Mesothelial cell of epicardium (in vitro differentiated cells): ENCODE measurements around the gene HES4. TPM values are rescaled to one million over a fixed set of nuclear protein-coding genes. Genes with fewer than 3 reads are reported as not detected.

Experiments
- DNase-seq, 2 experiments: peaks; one replicate each; pipeline ENCODE4 v3.0.0; 2021; ENCODE audit warnings: low spot score in 2 of 2; ENCODE audit not compliant: unreplicated experiment in 2 of 2
- H3K27ac Mint-ChIP-seq: 2 replicates; pipeline ENCODE4 v1.8.0; 2021; ENCODE audit warnings: mixed read lengths
- H3K27me3 Mint-ChIP-seq: 2 replicates; pipeline ENCODE4 v1.8.0; 2021; ENCODE audit warnings: low read depth, mixed read lengths
- H3K36me3 Mint-ChIP-seq: 2 replicates; pipeline ENCODE4 v1.8.0; 2021; ENCODE audit warnings: mixed read lengths
- H3K4me1 Mint-ChIP-seq: 2 replicates; pipeline ENCODE4 v1.8.0; 2021; ENCODE audit warnings: mixed read lengths
- H3K4me3 Mint-ChIP-seq: 2 replicates; pipeline ENCODE4 v1.8.0; 2021; ENCODE audit warnings: mild to moderate bottlenecking, moderate library complexity, mixed read lengths
- H3K9me3 Mint-ChIP-seq: 2 replicates; pipeline ENCODE4 v1.8.0; 2021; ENCODE audit warnings: mixed read lengths
- CTCF ChIP-seq: fragments of 200-600 bp; sonication (generic); IDR thresholded peaks from one replicate; pipeline ENCODE4 v1.5.0; 2021; ENCODE audit warnings: antibody characterized with exemption; ENCODE audit not compliant: unreplicated experiment
- total RNA-seq: library from RNA; stranded (reverse); gene quantifications from 3 replicates; pipeline ENCODE4 v1.2.1, GENCODE V29; 2021

HES4 gene
- total RNA-seq, 1 donor from 2014 or later, result 92.0 TPM

- no peak for DNase-seq
- Mint-ChIP-seq H3K36me3 (peaks cover 45% of the 10 kb centered on the region), H3K4me3 (no peak overlapping the region), H3K4me1 (peaks cover 11% of the 10 kb centered on the region), H3K27ac (no peak overlapping the region), H3K27me3 (no peaks in the 10 kb centered on the region), H3K9me3 (no peaks in the 10 kb centered on the region)
- TF ChIP-seq CTCF, result no peak
Measured at GRCh38 chr1:953524-954320, 46.2 kb downstream of the HES4 start.

DNA sequence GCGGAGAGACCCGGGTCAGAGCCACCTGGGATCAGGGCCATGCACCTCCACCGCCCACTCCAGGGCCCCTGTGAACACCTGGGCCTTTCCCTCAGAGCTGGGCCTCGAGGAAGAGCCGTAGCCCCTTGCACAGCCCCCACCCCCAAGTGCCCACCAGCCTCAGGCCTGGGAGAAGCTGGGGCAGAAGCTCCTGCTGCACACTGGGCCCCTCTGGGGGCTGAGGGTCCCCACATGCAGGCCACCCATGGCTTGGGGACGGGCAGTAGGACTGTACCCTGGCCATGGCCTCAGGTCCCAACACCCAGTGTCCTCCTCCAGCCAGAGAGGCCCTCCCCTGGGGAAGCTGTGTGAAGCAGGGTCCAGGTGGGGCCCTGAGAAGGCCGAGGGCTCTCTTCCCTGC is 47.3 kb downstream of the HES4 start:
- Mint-ChIP-seq H3K27me3 (no peaks in the 10 kb centered on the region), H3K4me1 (peaks cover 3% of the 10 kb centered on the region), H3K9me3 (no peaks in the 10 kb centered on the region), H3K4me3 (no peak overlapping the region), H3K36me3 (peaks cover 49% of the 10 kb centered on the region), H3K27ac (no peak overlapping the region)
- no peak for DNase-seq
- TF ChIP-seq CTCF, result no peak

- H3K27me3 Mint-ChIP-seq, result no peaks in the 10 kb centered on the region
- no peak for DNase-seq
- H3K4me3 Mint-ChIP-seq, result no peak overlapping the region
- no peak overlapping the region for H3K27ac Mint-ChIP-seq
- no peak for TF ChIP-seq CTCF
- no peaks in the 10 kb centered on the region for H3K4me1 Mint-ChIP-seq
- no peaks in the 10 kb centered on the region for H3K9me3 Mint-ChIP-seq
- H3K36me3 Mint-ChIP-seq, result peaks cover 51% of the 10 kb centered on the region
Measured at GRCh38 chr1:952201-952600, 47.7 kb downstream of the HES4 start.

DNA sequence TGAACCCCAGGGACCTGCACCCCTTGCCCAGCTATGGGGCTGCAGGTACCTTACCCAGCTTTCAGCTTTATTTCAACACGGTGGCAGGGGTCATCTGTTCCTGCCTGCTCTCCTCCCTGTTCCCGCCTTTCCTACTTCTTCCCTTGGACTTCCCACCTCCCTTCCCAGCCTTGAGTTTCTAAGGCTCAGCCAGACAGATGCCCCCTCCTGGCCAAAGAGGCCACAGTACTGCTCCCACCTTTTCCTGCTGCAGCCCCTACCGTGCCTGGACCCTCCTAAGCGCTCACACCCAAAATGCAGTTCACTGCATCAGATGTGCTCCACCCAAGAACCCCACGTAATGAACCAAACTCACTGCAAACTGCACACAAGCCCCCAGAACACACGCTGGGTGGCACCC is 48.5 kb downstream of the HES4 start:
- H3K27me3 Mint-ChIP-seq, result no peaks in the 10 kb centered on the region
- no peaks in the 10 kb centered on the region for H3K4me1 Mint-ChIP-seq
- TF ChIP-seq CTCF, result no peak
- no peak overlapping the region for H3K27ac Mint-ChIP-seq
- no peaks in the 10 kb centered on the region for H3K9me3 Mint-ChIP-seq
- no peak for DNase-seq
- peaks cover 50% of the 10 kb centered on the region for H3K36me3 Mint-ChIP-seq
- no peak overlapping the region for H3K4me3 Mint-ChIP-seq

GRCh38 chr1:950881-951280 is 49.0 kb downstream of the HES4 start:
- Mint-ChIP-seq H3K4me1 (no peaks in the 10 kb centered on the region), H3K36me3 (peaks cover 51% of the 10 kb centered on the region), H3K9me3 (no peaks in the 10 kb centered on the region), H3K4me3 (no peak overlapping the region), H3K27ac (no peak overlapping the region), H3K27me3 (no peaks in the 10 kb centered on the region)
- no peak for DNase-seq
- no peak for TF ChIP-seq CTCF
